DLD1 (cell line): ENCODE data around the gene COL9A1.
"Not testable (repeated sequence)": the region's sequence is repeated elsewhere in the genome, so short reads cannot be mapped to it uniquely, and the experiment has no call there.

Experiments used
- in situ Hi-C: cut with HindIII; loops from 2 replicates; pipeline ENCODE4 v1.10.0; 2017; ENCODE audit warnings: low sequenced_read_pairs

The COL9A1 gene

DNA sequence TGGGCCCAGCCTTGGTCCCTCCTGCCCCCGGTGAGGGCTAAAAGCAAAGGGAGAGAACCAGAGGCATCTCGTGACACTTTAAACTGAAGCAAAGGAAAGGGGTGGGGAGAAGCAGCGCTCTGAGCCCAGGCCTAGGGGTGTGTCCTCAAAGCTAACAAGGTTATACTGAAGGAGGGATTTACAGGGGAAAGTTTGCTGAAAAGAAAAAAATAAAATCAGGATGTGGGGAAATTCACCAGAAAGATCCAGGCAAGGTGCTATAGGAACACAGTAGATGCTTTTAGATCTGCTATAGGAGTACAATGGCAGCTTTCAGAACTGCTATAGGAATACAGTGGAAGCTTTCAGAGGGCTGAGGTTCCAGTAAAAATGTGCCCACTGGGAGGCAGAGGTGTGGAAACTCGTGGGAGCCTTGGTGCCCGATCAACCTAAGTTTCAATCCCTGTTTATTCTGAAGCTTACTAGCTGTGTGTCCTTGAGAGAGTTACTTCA is at the start of gene COL9A1:
Gene COL9A1, minus strand, starts transcription at position 51 of the 492 bp plus-strand sequence. CDS start 160 bp downstream, outside the sequence.
- in situ Hi-C loops, result no loop called here

- in situ Hi-C loops, result no loop called here
Measured at GRCh38 chr6:70351461-70351860, 48.6 kb upstream of the COL9A1 start.

GRCh38 chr6:70345619-70346018 is 42.7 kb upstream of the COL9A1 start:
- in situ Hi-C loops, result no loop called here

DNA sequence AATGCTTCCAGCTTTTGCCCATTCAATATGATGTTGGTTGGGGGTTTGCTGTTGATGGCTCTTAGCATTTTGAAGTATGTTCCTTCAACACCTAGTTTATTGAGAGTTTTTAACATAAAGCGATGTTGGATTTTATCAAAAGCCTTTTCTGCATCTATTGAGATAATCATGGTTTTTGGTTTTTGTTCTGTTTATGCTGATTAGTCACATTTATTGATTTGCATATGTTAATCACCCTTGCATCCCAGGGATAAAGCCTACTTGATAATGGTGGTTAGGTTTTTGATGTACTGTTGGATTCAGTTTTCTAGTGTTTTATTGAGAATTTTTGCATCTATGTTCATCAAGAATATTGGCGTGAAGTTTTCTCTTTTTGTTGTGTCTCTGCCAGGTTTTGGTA is 40.4 kb upstream of the COL9A1 start:
- in situ Hi-C loops, result no loop called here

- in situ Hi-C loops, result not testable (repeated sequence)
Measured at GRCh38 chr6:70339810-70340209, 36.9 kb upstream of the COL9A1 start.

- in situ Hi-C loops, result no loop called here
Measured at GRCh38 chr6:70338775-70339174, 35.9 kb upstream of the COL9A1 start.

GRCh38 chr6:70337743-70338105 is 34.8 kb upstream of the COL9A1 start:
- in situ Hi-C loops, result no loop called here

GRCh38 chr6:70336996-70337742 is 34.3 kb upstream of the COL9A1 start:
- in situ Hi-C loops, result no loop called here

DNA sequence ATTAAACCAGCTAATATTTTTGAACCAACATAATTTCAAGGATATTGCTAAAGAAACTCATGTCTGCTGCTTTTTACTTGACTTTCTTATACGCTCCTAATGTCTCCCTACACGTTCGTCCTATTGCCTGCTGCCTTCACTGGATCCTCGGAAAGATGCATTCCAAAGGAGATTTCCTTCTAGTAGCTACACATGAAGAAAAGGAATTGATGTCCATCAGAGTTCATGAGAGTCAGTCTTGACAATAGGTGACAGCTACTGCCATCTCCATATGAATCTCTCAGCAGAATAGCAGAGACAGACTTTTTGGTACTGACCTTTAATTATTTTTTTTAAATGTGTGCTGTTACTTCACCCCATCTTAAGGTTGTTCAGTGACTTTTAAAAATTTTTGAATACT is 24.2 kb upstream of the COL9A1 start:
- in situ Hi-C loops, result no loop called here

DNA sequence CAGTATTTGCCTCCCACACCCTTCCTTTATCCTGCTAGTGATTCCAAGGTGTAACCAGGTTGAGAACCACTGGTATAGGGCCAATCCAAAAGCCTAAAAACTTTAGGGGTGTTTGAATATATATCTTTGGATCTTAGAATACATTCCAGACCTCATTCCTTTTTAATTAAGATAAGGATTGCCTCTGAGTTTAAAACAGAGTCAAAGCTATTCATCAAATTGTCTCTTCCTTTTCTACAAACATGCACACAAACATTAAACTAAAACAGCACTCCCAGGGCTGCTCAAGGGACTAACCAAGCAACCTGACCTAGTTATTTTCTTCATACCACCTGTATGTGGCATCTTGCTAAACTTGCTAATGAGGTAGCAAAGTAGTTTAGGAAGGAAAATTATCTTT is 22.1 kb upstream of the COL9A1 start:
- in situ Hi-C loops, result no loop called here

- in situ Hi-C loops, result not testable (repeated sequence)
Measured at GRCh38 chr6:70317799-70318198, 14.9 kb upstream of the COL9A1 start.

DNA sequence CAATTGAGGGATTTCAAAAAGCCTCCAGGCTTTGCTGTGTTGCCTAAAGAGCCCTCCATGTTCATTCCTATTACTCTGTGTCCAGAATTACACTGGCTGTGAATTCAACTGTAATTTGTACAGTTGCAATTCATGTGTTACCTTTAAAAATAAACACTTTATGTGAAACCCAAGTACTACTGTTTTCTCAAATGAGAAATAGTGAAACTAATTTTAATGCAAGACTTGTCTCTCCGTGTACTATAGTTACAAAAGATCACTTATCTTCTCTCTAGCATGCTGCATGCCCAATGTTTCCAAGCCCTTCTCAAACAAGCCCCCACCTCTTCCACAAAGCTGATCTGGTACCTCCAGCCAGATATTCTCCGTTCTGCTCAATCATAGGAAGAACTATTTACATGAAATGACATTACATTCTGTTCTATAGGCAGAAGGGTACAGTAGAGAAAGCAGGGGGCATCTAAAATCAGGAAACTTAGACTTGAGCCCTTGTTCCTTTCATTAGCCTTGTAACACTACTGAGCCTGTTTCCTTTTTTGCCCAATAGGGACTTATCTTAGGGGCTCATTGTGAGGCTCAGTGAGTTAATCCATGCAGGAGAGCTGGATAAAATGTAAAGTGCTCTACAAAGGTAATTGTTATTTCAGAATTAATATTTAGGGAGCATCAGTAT is 12.3 kb upstream of the COL9A1 start:
- in situ Hi-C loops, result no loop called here

DNA sequence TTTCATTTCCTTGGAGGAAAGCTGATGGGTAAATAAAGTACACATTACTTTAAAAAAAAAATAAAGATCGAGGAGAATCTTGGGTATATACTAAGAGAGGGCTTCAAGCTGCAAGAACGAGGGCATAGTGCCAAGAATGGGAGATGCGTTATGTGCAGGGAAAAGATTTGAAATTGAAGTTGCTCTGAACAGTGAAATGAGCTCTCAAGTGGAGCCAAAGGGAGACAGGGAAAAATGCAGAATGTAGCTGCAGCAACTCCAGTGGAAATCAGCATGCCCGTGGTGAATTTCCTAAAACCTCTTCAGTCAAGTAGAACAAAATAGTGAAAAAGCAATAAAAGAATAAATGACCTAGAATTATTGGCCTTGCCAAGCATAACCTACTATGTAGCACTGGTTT is 11.4 kb upstream of the COL9A1 start:
- in situ Hi-C loops, result no loop called here

- in situ Hi-C loops, result no loop called here
Measured at GRCh38 chr6:70312165-70312745, 9.4 kb upstream of the COL9A1 start.

DNA sequence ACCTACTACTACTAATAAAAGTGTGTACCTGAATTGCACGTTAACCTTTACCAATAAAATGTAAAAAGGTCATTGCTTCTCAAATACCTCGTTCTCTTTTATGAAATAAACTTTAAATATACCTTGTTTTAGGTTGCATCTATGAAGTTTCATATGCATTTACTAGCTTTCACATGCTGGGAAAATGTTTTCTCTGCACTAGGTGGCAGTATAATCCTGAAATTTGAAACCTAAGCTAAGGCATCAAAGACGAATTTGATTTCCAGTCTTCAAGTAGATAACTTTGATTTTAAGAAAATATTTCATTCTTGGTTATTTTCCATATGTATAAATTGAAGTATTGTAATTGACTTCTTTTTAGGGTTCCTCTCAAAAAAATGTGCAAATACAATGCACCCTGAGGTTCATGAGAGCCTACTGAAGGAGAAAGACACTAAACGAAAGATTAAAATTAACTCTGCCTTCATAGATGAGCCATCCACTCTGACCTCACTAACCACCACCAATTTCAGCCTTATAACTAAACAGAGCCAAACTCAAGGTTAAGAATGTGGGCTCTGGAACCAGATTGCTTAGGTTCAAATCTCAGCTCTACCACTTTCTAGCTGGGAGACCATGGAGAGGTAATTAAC is 7.3 kb upstream of the COL9A1 start:
- in situ Hi-C loops, result no loop called here

- in situ Hi-C loops, result no loop called here
Measured at GRCh38 chr6:70309243-70309642, 6.4 kb upstream of the COL9A1 start.

DNA sequence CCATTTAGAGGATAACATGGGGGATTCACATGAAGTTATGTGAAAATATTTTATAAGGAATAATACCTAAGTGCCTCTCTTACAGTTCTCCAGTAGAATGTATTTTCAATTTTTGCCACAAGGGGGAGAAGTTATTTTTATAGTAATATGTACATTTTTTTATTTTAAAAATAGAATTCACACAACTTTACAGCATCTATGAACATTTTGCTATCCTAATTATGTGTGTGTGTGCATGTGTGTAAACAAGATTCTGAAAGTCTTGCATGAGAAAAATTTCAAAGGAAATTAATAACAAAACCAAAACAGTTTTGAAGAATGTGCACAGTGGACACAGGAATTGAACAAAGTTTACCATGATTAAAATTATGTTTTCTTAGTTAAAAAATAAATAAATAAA is 5.3 kb upstream of the COL9A1 start:
- in situ Hi-C loops, result not testable (repeated sequence)

- in situ Hi-C loops, result no loop called here
Measured at GRCh38 chr6:70307008-70307407, 4.1 kb upstream of the COL9A1 start.

GRCh38 chr6:70304616-70305015 is 1.7 kb upstream of the COL9A1 start:
- in situ Hi-C loops, result no loop called here

GRCh38 chr6:70299456-70299855 is 3.4 kb downstream of the COL9A1 start:
- in situ Hi-C loops, result no loop called here

GRCh38 chr6:70298068-70298467 is 4.8 kb downstream of the COL9A1 start:
- in situ Hi-C loops, result no loop called here

- in situ Hi-C loops, result no loop called here
Measured at GRCh38 chr6:70292193-70292592, 10.7 kb downstream of the COL9A1 start.
